Left renal pelvis (tissue), 4 donors: ENCODE measurements around the gene LRRC3B. TPM values are rescaled to one million over a fixed set of nuclear protein-coding genes. Genes with fewer than 3 reads are reported as not detected.

ENCODE experiments used
- DNase-seq, 4 donors: peaks; one replicate each; pipeline ENCODE4 v3.0.0-alpha.2; 2013; ENCODE audit warnings: low read depth in 4 of 4, low spot score in 3 of 4
- polyA plus RNA-seq, 4 donors: library from polyadenylated mRNA; unstranded; fragments of 120-200 nt; gene quantifications; one replicate each; pipeline ENCODE4 v1.2.1, GENCODE V29; 2013; ENCODE audit not compliant: insufficient read length in 4 of 4

Gene LRRC3B
- polyA plus RNA-seq, 4 donors: 1.6 to 8.7 (median 2.1) TPM

- no peak for DNase-seq
Measured at GRCh38 chr3:26630669-26631389, 8.3 kb downstream of the LRRC3B start.

DNA sequence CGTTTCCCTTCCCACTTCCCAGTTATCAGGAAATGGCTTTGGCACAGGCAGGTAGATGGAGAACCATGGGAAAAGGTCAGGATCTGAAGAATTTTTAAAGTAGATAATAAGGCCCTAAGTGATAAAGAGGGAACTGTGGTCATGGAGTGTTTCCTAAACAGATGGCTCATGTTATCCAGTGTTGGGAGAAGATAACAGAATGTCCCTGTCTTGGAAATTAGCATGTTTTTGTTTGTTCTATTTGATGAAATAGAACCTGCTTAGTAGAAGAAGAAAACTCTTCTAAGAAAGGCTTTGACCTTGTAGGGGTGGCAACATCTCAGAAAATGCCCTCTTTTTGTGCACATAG, 8.8 kb downstream of the LRRC3B start:
- no peak for DNase-seq

DNA sequence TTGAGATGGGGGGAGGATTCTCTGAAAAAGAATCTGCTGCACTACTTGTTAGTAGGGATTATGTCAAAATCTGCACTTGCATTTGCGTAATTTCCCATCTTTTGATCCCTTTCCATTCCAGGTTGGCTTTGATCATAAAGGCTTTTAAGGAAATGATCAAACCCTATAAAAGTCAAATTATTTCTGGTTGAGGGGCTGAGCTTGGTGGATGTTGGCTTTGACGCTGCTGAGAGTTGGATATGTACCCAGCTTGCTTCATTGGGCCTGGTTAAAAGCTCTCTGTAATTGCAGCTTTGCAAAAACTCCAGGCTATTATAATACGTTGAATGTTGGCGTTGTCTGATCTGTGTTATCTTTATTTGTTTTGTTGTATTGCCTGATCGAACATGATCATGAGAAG, 12.0 kb downstream of the LRRC3B start:
- no peak for DNase-seq

GRCh38 chr3:26636096-26636727, 13.6 kb downstream of the LRRC3B start:
- DNase-seq: no peak

DNA sequence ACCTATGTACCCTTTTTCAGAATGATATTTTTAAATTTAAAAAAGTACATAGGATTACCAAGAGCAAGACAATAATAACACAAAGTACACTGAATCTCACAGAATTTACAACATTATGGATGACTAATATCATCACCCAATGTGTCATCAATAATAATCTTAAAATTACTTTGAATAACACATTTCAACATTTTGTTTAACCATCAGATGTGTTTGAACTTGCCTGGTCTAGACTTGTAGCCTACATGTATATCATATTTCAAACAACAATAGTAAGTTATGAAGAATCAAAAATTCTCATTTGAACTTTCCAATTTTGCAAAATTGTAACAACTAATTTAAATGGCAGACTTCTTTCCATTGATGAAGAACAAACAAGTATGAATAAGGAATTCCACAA, 15.1 kb downstream of the LRRC3B start:
- DNase-seq: no peak

DNA sequence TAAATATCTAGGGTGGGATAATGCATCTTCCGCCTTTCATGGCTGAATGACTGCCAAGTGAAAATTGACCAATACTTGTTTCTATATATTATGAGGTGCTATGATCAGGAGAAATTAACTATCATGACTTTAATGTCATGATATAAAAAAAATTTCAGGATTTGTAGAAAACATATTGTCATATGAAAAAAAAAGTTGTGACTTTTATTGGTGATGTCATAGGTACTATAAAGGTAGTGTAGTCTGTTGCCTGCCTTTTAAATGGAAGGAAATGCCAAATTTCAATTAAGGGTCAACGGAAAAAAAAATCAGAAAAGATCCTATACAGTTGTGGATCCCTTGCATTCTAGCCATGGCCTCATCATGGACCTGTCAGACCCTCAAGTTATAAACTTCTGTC, 15.5 kb downstream of the LRRC3B start:
- DNase-seq: no peak

DNA sequence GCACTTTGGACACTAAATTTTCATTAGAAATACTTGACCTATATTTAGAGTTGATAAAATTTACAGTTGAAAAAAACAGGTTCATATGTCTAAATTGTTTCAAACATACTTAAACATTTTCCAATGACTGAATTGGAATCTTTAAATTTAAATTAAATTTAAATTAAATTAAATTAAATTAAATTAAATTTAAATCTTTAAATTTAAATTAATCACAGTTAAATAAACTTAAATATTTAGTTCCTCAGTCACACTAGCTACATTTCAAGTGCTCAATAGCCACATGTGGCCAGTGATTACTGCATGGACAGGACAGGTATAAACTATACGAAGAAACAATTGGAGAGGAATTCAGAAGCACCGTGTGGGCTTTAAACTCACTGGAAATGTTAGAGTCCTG, 16.8 kb downstream of the LRRC3B start:
- no peak for DNase-seq

DNA sequence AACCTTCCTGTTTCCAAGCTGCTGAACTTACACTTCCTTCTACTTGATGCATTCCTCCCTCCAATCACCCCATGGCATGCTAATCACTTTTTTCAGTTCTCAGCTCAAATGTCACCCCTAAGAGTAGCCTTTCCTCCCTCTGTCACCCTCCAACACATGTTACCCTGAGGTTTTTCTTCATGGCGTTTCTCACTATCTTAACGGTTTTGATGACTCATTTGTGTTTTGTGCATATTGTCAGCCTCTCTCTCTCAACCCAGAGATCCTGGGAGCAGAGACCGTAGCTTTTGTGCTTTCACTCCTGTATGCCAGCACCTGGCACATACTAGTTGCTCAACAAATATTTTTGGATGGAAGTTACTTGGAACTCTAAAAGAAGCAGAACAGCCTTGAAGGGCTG, 24.5 kb downstream of the LRRC3B start:
- DNase-seq: no peak

- no peak for DNase-seq
Measured at GRCh38 chr3:26648461-26648860, 25.9 kb downstream of the LRRC3B start.

GRCh38 chr3:26652164-26652563, 29.6 kb downstream of the LRRC3B start:
- no peak for DNase-seq

- no peak for DNase-seq
Measured at GRCh38 chr3:26653811-26654425, 31.3 kb downstream of the LRRC3B start.

DNA sequence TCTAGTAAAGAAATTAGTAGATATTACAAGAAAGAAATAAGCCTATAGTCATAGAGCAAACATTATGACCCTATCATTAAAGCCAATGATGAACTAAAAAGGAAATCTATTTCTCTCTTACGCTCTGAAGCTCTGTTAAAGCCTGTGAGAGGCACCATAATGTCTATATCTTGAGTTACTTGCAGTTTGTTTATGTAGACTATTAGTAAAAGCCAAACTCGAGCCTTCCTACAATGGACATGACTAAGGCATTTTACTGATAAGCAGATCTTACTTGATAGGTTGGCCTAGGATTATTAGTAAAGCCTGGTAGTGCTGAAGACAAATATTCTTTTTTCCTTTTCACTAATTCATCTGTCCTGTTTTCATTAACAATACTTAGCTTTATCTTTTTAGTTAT, 32.7 kb downstream of the LRRC3B start:
- DNase-seq: no peak

DNA sequence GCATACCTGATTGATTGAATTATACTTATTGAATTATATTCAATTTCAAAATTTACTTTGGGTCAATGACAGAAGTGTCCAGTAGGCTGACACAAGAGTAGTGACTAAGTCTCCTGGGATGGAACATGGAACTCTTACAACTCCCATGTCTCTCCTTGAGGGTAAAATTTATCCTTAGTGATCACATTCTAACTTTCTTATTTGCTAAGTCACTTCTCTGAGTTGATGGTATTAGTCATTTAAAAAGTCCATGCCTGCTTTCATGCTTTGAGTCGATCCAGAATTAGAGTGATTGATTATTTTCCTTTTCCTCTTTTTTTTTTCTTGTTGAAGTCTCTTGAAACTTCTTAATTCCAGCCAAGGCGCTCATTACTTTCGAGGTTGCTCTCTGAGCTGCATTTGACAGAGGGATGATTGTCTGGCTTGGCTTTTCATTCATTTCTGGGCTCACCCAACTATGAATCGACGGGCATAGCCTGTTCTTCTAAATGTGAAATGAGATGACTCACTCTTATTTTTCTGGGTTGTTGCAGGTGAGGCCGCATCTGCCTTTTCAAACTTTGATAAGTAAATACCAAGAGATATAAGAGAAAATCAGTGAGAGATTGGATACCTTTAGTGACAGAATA, 34.9 kb downstream of the LRRC3B start:
- DNase-seq: no peak

DNA sequence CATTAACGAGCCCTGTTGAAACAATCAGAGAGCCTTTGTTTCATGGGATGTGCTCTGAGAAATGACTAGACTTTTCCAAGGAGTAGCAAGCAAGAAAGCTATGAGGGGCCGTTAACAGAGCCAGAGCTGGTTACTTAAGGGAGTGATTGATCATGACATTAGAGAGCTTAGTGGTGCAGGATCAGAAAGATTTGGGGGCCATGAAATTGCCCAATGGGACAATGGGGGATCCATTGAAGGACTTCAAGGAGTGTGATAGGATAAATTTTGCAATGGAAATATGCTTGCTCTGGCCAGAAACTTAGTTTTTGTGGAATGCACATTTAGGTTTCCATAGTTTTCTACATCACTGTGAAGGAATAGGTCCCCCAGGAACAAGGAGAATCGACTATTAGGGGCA, 45.6 kb downstream of the LRRC3B start:
- no peak for DNase-seq

- no peak for DNase-seq
Measured at GRCh38 chr3:26668696-26669095, 46.1 kb downstream of the LRRC3B start.

DNA sequence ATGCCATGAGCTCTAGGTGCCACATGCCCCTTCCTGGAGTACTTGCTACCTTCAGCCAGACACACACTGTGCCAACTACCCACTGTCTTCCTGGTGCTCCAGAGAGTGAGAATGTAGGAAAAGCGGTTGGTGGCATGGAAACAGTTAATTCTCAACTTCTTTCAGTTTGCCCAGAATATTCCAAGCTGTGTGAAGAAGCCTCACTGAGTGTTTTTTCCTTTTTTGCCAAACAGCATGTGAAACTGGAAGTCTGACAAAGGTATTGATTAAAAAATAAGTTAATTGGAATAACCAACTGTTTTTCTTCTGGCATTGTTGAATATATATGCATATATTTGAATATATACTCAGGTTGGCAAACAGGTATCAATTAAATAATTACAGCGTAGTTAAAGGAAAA, 52.8 kb downstream of the LRRC3B start:
- DNase-seq: no peak

DNA sequence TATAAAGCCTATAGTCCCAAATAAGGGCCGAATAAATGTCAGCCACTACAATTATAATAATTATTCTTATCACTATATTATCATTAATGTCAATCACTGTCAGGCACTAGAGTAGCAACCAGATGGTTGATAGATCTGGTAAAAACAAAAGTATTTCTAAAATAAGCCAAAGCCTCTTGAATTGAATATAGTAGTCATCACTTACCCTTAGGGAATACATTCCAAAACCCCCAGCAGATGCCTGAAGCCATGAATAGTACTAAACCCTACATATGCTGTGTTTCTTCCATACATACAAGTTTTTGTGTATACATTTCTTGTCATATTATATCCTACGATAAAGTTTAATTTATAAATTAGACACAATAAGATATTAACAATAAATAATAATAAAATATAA, 59.1 kb downstream of the LRRC3B start:
- DNase-seq: no peak

DNA sequence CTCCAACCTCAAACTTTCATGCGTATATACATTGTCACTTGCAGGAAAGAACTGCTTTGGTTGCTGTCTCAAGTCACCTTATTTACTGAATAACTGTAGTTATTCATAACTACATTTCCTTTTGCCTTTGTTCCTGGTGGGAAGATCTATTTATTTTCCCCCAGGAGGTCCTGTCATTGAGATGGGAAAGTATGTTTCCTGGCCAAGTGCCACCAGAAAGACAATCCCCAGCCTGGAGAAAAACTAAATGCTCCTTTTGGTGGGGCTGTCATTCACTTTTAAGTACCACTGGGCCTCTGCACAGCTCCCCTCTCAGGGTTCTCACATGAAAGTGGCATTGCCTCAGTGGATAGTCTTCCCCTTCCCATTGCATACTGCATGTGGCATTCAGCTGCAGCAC, 59.8 kb downstream of the LRRC3B start:
- DNase-seq: no peak

GRCh38 chr3:26683902-26684301, 61.3 kb downstream of the LRRC3B start:
- no peak for DNase-seq

DNA sequence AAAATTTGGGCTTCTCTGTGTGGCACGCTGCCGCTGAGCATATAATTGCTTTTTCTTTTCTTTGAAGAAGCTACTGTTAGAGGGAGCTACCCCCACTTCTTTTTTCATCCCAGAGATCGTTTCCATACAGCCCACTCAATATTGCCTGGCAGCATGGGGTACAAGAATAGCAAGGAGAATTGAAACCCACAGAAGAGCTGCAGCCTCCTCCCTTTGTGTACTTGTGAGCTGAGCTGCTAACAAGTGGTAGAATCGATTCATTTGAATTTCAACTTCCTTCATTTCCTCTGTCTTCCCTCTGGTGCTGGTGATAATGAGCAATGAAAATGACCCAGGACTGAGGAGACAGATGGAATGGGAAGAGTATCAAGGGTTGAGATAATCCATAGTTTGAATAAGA, 64.9 kb downstream of the LRRC3B start:
- no peak for DNase-seq

GRCh38 chr3:26699553-26699952, 77.0 kb downstream of the LRRC3B start:
- no peak for DNase-seq

DNA sequence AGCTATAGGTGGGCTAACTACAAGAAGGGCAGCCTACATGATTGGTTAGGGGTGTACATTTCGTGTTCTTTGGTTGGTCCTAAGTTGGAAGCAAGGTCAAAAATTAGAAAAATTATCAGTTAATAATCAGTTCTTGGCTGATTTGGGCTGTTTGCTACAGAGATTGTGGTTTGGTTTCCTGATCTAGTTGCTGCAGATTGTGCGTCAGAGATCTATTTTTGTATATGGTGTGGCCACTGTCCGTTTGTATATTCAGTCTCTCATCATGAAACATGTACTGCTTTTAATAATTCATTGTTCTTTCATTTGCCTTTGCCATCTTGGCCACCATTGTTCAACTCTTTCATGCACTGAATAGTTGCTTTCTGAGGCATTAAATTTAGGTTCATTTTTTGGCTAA, 80.9 kb downstream of the LRRC3B start:
- DNase-seq: no peak
